Neuronal stem cell (in vitro differentiated cells): ENCODE measurements around the gene DCC.
A peak's percentile ranks its signal among the peaks of the same experiment; 100 is the strongest.

Source experiments
- DNase-seq: peaks from one replicate; pipeline ENCODE4 v3.0.0-alpha.2; 2013; ENCODE audit warnings: low spot score
- H2AFZ ChIP-seq: one replicate; pipeline ENCODE4 v1.6.1; 2013; ENCODE audit warnings: mild to moderate bottlenecking, low read length, inconsistent platforms
- H2AK5ac ChIP-seq: 2 replicates; pipeline ENCODE4 v1.6.1; 2013; ENCODE audit warnings: low read depth, mild to moderate bottlenecking, inconsistent platforms, low read length, moderate library complexity, mixed read lengths
- H2BK120ac ChIP-seq: 2 replicates; pipeline ENCODE4 v1.6.1; 2013; ENCODE audit warnings: low read depth, mild to moderate bottlenecking, inconsistent platforms, low read length, moderate library complexity, mixed read lengths
- H2BK12ac ChIP-seq: one replicate; pipeline ENCODE4 v1.6.1; 2013; ENCODE audit warnings: low read length, inconsistent platforms
- H2BK15ac ChIP-seq: 2 replicates; pipeline ENCODE4 v1.6.1; 2013; ENCODE audit warnings: mild to moderate bottlenecking, low read length, inconsistent platforms, mixed read lengths
- H2BK5ac ChIP-seq: one replicate; pipeline ENCODE4 v1.6.1; 2013; ENCODE audit warnings: inconsistent platforms, mild to moderate bottlenecking, low read length, moderate library complexity
- H3K14ac ChIP-seq: one replicate; pipeline ENCODE4 v1.6.1; 2013; ENCODE audit warnings: low read length, inconsistent platforms
- H3K18ac ChIP-seq: 2 replicates; pipeline ENCODE4 v1.6.1; 2013; ENCODE audit warnings: low read length, inconsistent platforms
- H3K23ac ChIP-seq: 2 replicates; pipeline ENCODE4 v1.6.1; 2013; ENCODE audit warnings: low read depth, mild to moderate bottlenecking, mixed read lengths, low read length, inconsistent platforms; ENCODE audit not compliant: poor library complexity
- H3K27ac ChIP-seq: replicated peaks from 3 replicates; pipeline ENCODE4 v1.5.1; 2013; ENCODE audit warnings: low read length, inconsistent platforms
- H3K27me3 ChIP-seq, 3 experiments: 2 replicates each; pipeline ENCODE4 v1.6.1; 2013; ENCODE audit warnings: low read length in 3 of 3, mild to moderate bottlenecking in 2 of 3, inconsistent platforms in 1 of 3, low read depth in 1 of 3, mixed read lengths in 1 of 3, moderate library complexity in 1 of 3; ENCODE audit not compliant: control insufficient read depth in 3 of 3, insufficient read depth in 3 of 3
- H3K36me3 ChIP-seq, 2 donors: replicated peaks in 1 of 2; 2 replicates each; pipeline ENCODE4 v1.6.1; 2013; ENCODE audit warnings: low read length in 2 of 2; ENCODE audit not compliant: control insufficient read depth in 2 of 2, insufficient read depth in 2 of 2
- H3K4ac ChIP-seq: 2 replicates; pipeline ENCODE4 v1.6.1; 2013; ENCODE audit warnings: inconsistent platforms, mild to moderate bottlenecking, low read length, moderate library complexity
- H3K4me1 ChIP-seq, 2 donors: 1 replicate in 1 of 2; 2 replicates in 1 of 2; pipeline ENCODE4 v1.6.1; 2013; ENCODE audit warnings: low read length in 2 of 2, low read depth in 1 of 2; ENCODE audit not compliant: control insufficient read depth in 2 of 2, insufficient read depth in 1 of 2
- H3K4me2 ChIP-seq: one replicate; pipeline ENCODE4 v1.6.1; 2013; ENCODE audit warnings: mild to moderate bottlenecking, low read length, inconsistent platforms; ENCODE audit not compliant: insufficient read depth, poor library complexity, severe bottlenecking
- H3K4me3 ChIP-seq, 2 donors: 2 replicates each; pipeline ENCODE4 v1.5.1; 2013; ENCODE audit warnings: low read length in 2 of 2, mild to moderate bottlenecking in 2 of 2, inconsistent platforms in 1 of 2, moderate library complexity in 1 of 2
- H3K79me1 ChIP-seq: one replicate; pipeline ENCODE4 v1.6.1; 2013; ENCODE audit warnings: low read depth, mild to moderate bottlenecking, inconsistent platforms, low read length, moderate library complexity
- H3K9ac ChIP-seq: one replicate; pipeline ENCODE4 v1.6.1; 2013; ENCODE audit warnings: mild to moderate bottlenecking, low read depth, low read length, inconsistent platforms; ENCODE audit not compliant: poor library complexity
- H3K9me3 ChIP-seq, 2 donors: replicated peaks in 1 of 2; 2 replicates each; pipeline versions ENCODE3 to v1.6.1; 2013; ENCODE audit warnings: low read length in 2 of 2, mild to moderate bottlenecking in 2 of 2, inconsistent platforms in 1 of 2, low read depth in 1 of 2, mixed read lengths in 1 of 2, moderate library complexity in 1 of 2; ENCODE audit not compliant: control insufficient read depth in 2 of 2, insufficient read depth in 1 of 2
- H4K8ac ChIP-seq: one replicate; pipeline ENCODE4 v1.6.1; 2013; ENCODE audit warnings: low read depth, mild to moderate bottlenecking, inconsistent platforms, low read length, moderate library complexity
- H4K91ac ChIP-seq: one replicate; pipeline ENCODE4 v1.6.1; 2013; ENCODE audit warnings: low read length, low read depth, mild to moderate bottlenecking, inconsistent platforms; ENCODE audit not compliant: poor library complexity
- WGBS, 2 donors: extraction: QIAGEN DNeasy Blood & Tissue Kit; methylation state at CpG; one replicate each; pipeline ENCODE4 v1.1.7; 2013; ENCODE audit warnings: missing lambda C conversion rate in 2 of 2, mixed read lengths in 1 of 2; ENCODE audit not compliant: insufficient read length in 2 of 2, insufficient replicate concordance in 1 of 2; ENCODE audit errors: extremely low coverage in 2 of 2; 5-methylcytosine and 5-hydroxymethylcytosine counted together

The DCC gene

GRCh38 chr18:53324353-53324752 lies 984.4 kb downstream of the DCC start:
- Histone ChIP-seq H2BK5ac (no peak overlapping the region), H4K91ac (no peak overlapping the region), H2AFZ (no peak overlapping the region), H2BK120ac (no peak overlapping the region), H3K9ac (no peak overlapping the region), H2BK12ac (no peak overlapping the region), H3K36me3 (no peaks in the 10 kb centered on the region), H3K4me2 (no peak overlapping the region), H2AK5ac (no peak overlapping the region), H3K23ac (no peak overlapping the region), H3K4ac (no peak overlapping the region), H3K4me1 (peaks cover 0 to 2% of the 10 kb centered on the region in 2 donors), H3K18ac (no peak overlapping the region), H3K79me1 (no peaks in the 10 kb centered on the region), H3K27me3 (no peaks in the 10 kb centered on the region), H4K8ac (no peak overlapping the region), H3K27ac (no peak overlapping the region), H3K9me3 (no peaks in the 10 kb centered on the region), H3K4me3 (no peak overlapping the region), H2BK15ac (no peak overlapping the region), H3K14ac (no peak overlapping the region)
- DNase-seq: no peak
- WGBS, 2 donors: no CpG with 5 or more reads among the region's 1 CpG

GRCh38 chr18:53360501-53361443 lies 1020.8 kb downstream of the DCC start:
- H3K14ac ChIP-seq: no peak overlapping the region
- no peak overlapping the region for H4K8ac ChIP-seq
- no peak overlapping the region for H3K9ac ChIP-seq
- H4K91ac ChIP-seq: no peak overlapping the region
- H3K27me3 ChIP-seq: no peaks in the 10 kb centered on the region
- no peak overlapping the region for H3K4me2 ChIP-seq
- WGBS, 2 donors: no CpG with 5 or more reads among the region's 8 CpGs
- no peak overlapping the region for H3K18ac ChIP-seq
- no peak overlapping the region for H2BK12ac ChIP-seq
- no peak overlapping the region for H3K4ac ChIP-seq
- DNase-seq: no peak
- H2BK5ac ChIP-seq: no peak overlapping the region
- H3K36me3 ChIP-seq: no peaks in the 10 kb centered on the region
- H3K4me3 ChIP-seq: no peak overlapping the region
- H3K79me1 ChIP-seq: no peaks in the 10 kb centered on the region
- H3K23ac ChIP-seq: no peak overlapping the region
- H2BK15ac ChIP-seq: no peak overlapping the region
- H2AFZ ChIP-seq: no peak overlapping the region
- no peak overlapping the region for H2BK120ac ChIP-seq
- H3K27ac ChIP-seq: no peak overlapping the region
- no peaks in the 10 kb centered on the region for H3K4me1 ChIP-seq
- H3K9me3 ChIP-seq: no peaks in the 10 kb centered on the region
- no peak overlapping the region for H2AK5ac ChIP-seq

- Histone ChIP-seq H3K23ac (no peak overlapping the region), H2BK5ac (no peak overlapping the region), H2BK12ac (no peak overlapping the region), H2AK5ac (no peak overlapping the region), H2BK15ac (no peak overlapping the region), H3K4me2 (no peak overlapping the region), H3K14ac (no peak overlapping the region), H3K9me3 (peaks cover 0 to 16% of the 10 kb centered on the region in 2 donors), H3K4me3 (no peak overlapping the region), H3K4me1 (no peaks in the 10 kb centered on the region), H3K4ac (no peak overlapping the region), H3K36me3 (no peaks in the 10 kb centered on the region), H3K18ac (no peak overlapping the region), H4K8ac (no peak overlapping the region), H3K27ac (no peak overlapping the region), H2BK120ac (no peak overlapping the region), H2AFZ (no peak overlapping the region), H3K79me1 (no peaks in the 10 kb centered on the region), H3K9ac (no peak overlapping the region), H3K27me3 (no peaks in the 10 kb centered on the region), H4K91ac (no peak overlapping the region)
- no CpG with 5 or more reads among the region's 2 CpGs for WGBS, 2 donors
- no peak for DNase-seq
Observed at GRCh38 chr18:53375621-53376020, 1035.6 kb downstream of the DCC start.

- no peak overlapping the region for H2BK5ac ChIP-seq
- H2AK5ac ChIP-seq: no peak overlapping the region
- H3K9me3 ChIP-seq: peaks cover 0 to 11% of the 10 kb centered on the region in 2 donors
- no peak overlapping the region for H3K4me3 ChIP-seq
- peak; percentile 24 for DNase-seq
- no peak overlapping the region for H3K23ac ChIP-seq
- no peak overlapping the region for H2BK12ac ChIP-seq
- no peaks in the 10 kb centered on the region for H3K4me1 ChIP-seq
- no peak overlapping the region for H2BK120ac ChIP-seq
- no peak overlapping the region for H3K9ac ChIP-seq
- no CpG with 5 or more reads among the region's 1 CpG for WGBS, 2 donors
- no peak overlapping the region for H4K8ac ChIP-seq
- no peak overlapping the region for H3K14ac ChIP-seq
- no peak overlapping the region for H3K18ac ChIP-seq
- no peaks in the 10 kb centered on the region for H3K27me3 ChIP-seq
- no peak overlapping the region for H3K4me2 ChIP-seq
- H3K79me1 ChIP-seq: no peaks in the 10 kb centered on the region
- no peak overlapping the region for H2BK15ac ChIP-seq
- no peak overlapping the region for H3K4ac ChIP-seq
- H4K91ac ChIP-seq: no peak overlapping the region
- no peaks in the 10 kb centered on the region for H3K36me3 ChIP-seq
- peak overlapping the region; percentile 9 for H2AFZ ChIP-seq
- no peak overlapping the region for H3K27ac ChIP-seq
Observed at GRCh38 chr18:53380063-53380639, 1040.2 kb downstream of the DCC start.
